Mesendoderm (in vitro differentiated cells): ENCODE results near the gene METRN.

Source experiments
- DNase-seq: peaks from one replicate; pipeline ENCODE4 v3.0.0; 2013
- H2AK5ac ChIP-seq: 2 replicates; pipeline ENCODE4 v1.6.1; 2013; ENCODE audit warnings: low read length, inconsistent platforms
- H2BK120ac ChIP-seq: 2 replicates; pipeline ENCODE4 v1.6.1; 2013; ENCODE audit warnings: low read depth, mild to moderate bottlenecking, low read length, moderate library complexity, mixed read lengths
- H2BK15ac ChIP-seq: replicated peaks from 2 replicates; pipeline ENCODE4 v1.6.1; 2013; ENCODE audit warnings: low read depth, mild to moderate bottlenecking, moderate library complexity
- H2BK5ac ChIP-seq: 2 replicates; pipeline ENCODE4 v1.6.1; 2013; ENCODE audit warnings: low read length, inconsistent platforms
- H3K18ac ChIP-seq: 2 replicates; pipeline ENCODE4 v1.6.1; 2013; ENCODE audit warnings: mild to moderate bottlenecking, low read length, mixed read lengths
- H3K23ac ChIP-seq: one replicate; pipeline ENCODE4 v1.6.1; 2013; ENCODE audit warnings: low read length
- H3K27ac ChIP-seq: 2 replicates; pipeline ENCODE4 v1.5.1; 2013; ENCODE audit warnings: low read depth, mild to moderate bottlenecking, inconsistent platforms, low read length, moderate library complexity
- H3K27me3 ChIP-seq: 2 replicates; pipeline ENCODE4 v1.6.1; 2013; ENCODE audit warnings: low read length, control low read depth, mild to moderate bottlenecking, inconsistent platforms; ENCODE audit not compliant: insufficient read depth, poor library complexity
- H3K36me3 ChIP-seq: 2 replicates; pipeline ENCODE4 v1.6.1; 2013; ENCODE audit warnings: low read length, inconsistent platforms; ENCODE audit not compliant: control insufficient read depth, insufficient read depth
- H3K4ac ChIP-seq: one replicate; pipeline ENCODE4 v1.6.1; 2013; ENCODE audit warnings: low read depth, mild to moderate bottlenecking, low read length, moderate library complexity
- H3K4me1 ChIP-seq: 2 replicates; pipeline ENCODE4 v1.6.1; 2013; ENCODE audit warnings: low read depth, low read length, inconsistent platforms; ENCODE audit not compliant: control insufficient read depth
- H3K4me2 ChIP-seq: 2 replicates; pipeline ENCODE4 v1.6.1; 2013; ENCODE audit warnings: low read length
- H3K4me3 ChIP-seq: 2 replicates; pipeline ENCODE4 v1.5.1; 2013; ENCODE audit warnings: mild to moderate bottlenecking, low read length
- H3K56ac ChIP-seq: one replicate; pipeline ENCODE4 v1.6.1; 2013; ENCODE audit warnings: low read length
- H3K79me1 ChIP-seq: 2 replicates; pipeline ENCODE4 v1.6.1; 2013; ENCODE audit warnings: low read length, inconsistent platforms
- H3K79me2 ChIP-seq: 2 replicates; pipeline ENCODE4 v1.6.1; 2013; ENCODE audit warnings: mild to moderate bottlenecking, low read length; ENCODE audit not compliant: control insufficient read depth, insufficient read depth
- H3K9ac ChIP-seq: 2 replicates; pipeline ENCODE4 v1.6.1; 2013; ENCODE audit warnings: low read length, inconsistent platforms
- H4K5ac ChIP-seq: one replicate; pipeline ENCODE4 v1.6.1; 2013; ENCODE audit warnings: low read length
- H4K8ac ChIP-seq: one replicate; pipeline ENCODE4 v1.6.1; 2013; ENCODE audit warnings: low read depth, mild to moderate bottlenecking, control low read depth, low read length, moderate library complexity
- WGBS: extraction: QIAGEN DNeasy Blood & Tissue Kit; methylation state at CpG from one replicate; pipeline ENCODE4 v1.1.7; 2013; ENCODE audit warnings: low lambda C conversion rate, missing lambda C conversion rate; ENCODE audit not compliant: insufficient coverage; ENCODE audit errors: extremely low coverage; 5-methylcytosine and 5-hydroxymethylcytosine counted together

The METRN gene

DNA sequence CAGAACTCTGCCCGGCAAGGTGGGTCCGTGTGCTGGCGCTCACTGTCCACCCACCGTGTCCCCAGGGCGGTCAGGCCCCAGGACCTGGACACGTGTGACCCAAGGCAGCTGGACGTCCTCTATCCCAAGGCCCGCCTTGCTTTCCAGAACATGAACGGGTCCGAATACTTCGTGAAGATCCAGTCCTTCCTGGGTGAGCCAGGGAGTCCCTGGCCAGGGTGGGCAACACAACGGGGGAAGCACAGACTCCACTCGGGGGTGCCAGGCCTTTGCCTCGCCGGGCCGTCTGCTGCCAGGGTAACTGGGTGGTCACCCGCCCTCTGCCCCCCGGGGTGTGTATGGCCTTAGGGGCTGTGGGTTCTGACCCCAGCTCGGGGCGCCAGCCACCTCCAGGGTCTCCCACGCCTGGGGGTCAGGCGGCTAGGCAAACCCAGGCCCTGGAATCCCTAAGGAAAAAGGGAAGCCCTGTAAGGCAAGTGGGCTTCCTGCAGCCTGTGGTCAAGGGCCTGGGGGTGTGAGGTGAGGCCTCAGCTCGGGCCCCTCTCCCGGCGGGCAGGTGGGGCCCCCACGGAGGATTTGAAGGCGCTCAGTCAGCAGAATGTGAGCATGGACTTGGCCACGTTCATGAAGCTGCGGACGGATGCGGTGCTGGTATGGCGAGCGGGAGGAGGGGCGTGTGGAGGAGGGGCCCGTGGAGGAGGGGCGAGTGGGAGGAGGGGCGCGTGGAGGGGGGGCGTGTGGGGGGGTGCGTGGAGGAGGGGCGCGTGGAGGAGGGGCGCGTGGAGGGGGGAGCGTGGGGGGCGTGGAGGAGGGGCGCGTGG is 52.1 kb downstream of the METRN start:
- H2BK5ac ChIP-seq = no peak overlapping the region
- no peak for DNase-seq
- H3K79me1 ChIP-seq = no peaks in the 10 kb centered on the region

DNA sequence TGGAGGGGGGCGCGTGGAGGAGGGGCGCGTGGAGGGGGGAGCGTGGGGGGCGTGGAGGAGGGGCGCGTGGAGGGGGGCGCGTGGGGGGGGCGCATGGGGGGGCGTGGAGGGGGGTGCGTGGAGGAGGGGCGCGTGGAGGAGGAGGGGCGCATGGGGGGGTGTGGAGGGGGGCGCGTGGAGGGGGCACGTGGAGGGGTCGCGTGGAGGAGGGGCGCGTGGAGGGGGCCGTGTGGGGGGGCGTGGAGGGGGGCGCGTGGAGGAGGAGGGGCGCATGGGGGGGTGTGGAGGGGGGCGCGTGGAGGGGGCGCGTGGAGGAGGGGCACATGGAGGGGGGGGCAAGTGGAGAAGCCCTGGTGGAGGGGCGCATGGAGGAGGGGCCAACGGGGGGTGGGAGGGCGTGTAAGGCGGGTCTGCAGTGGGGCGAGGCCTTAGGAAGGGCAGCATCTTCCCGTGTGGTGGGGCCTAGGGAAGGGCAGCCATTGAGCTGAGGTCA is 52.9 kb downstream of the METRN start:
- Histone ChIP-seq H2BK5ac (no peak overlapping the region), H3K9ac (no peak overlapping the region), H3K79me2 (no peaks in the 10 kb centered on the region), H3K18ac (no peak overlapping the region), H2AK5ac (no peak overlapping the region), H3K56ac (no peak overlapping the region), H3K36me3 (no peaks in the 10 kb centered on the region), H4K8ac (no peak overlapping the region), H3K4me3 (no peak overlapping the region), H3K23ac (no peak overlapping the region), H2BK15ac (no peak overlapping the region), H3K4me1 (no peaks in the 10 kb centered on the region), H3K4ac (no peak overlapping the region), H4K5ac (no peak overlapping the region), H2BK120ac (no peak overlapping the region), H3K27ac (no peak overlapping the region), H3K27me3 (no peaks in the 10 kb centered on the region), H3K4me2 (no peak overlapping the region), H3K79me1 (no peaks in the 10 kb centered on the region)
- no CpG with 5 or more reads among the region's 38 CpGs for WGBS
- DNase-seq = no peak

More for the DNA sequence above, 52.1 kb downstream of the METRN start:
- H2BK120ac ChIP-seq = no peak overlapping the region
- no CpG with 5 or more reads among the region's 48 CpGs for WGBS
- H2AK5ac ChIP-seq = no peak overlapping the region
- no peaks in the 10 kb centered on the region for H3K4me1 ChIP-seq
- H3K56ac ChIP-seq = no peak overlapping the region
- H3K27ac ChIP-seq = no peak overlapping the region
- no peak overlapping the region for H2BK15ac ChIP-seq
- H3K18ac ChIP-seq = no peak overlapping the region
- no peaks in the 10 kb centered on the region for H3K79me2 ChIP-seq
- H3K4ac ChIP-seq = no peak overlapping the region
- H3K4me3 ChIP-seq = no peak overlapping the region
- no peak overlapping the region for H4K8ac ChIP-seq
- no peaks in the 10 kb centered on the region for H3K27me3 ChIP-seq
- H3K36me3 ChIP-seq = no peaks in the 10 kb centered on the region
- H4K5ac ChIP-seq = no peak overlapping the region
- H3K9ac ChIP-seq = no peak overlapping the region
- no peak overlapping the region for H3K4me2 ChIP-seq
- H3K23ac ChIP-seq = no peak overlapping the region

DNA sequence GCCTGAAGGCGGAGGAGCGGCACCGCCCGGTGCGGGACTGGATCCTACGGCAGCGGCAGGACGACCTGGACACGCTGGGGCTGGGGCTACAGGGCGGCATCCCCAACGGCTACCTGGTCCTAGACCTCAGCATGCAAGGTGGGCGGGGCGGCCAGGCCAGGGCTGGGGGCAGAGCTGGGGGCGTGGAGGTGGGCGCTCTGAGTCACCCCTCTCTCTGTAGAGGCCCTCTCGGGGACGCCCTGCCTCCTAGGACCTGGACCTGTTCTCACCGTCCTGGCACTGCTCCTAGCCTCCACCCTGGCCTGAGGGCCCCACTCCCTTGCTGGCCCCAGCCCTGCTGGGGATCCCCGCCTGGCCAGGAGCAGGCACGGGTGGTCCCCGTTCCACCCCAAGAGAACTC is 53.5 kb downstream of the METRN start:
- no peak overlapping the region for H4K8ac ChIP-seq
- no peaks in the 10 kb centered on the region for H3K27me3 ChIP-seq
- no peak overlapping the region for H3K23ac ChIP-seq
- H3K18ac ChIP-seq = no peak overlapping the region
- no CpG with 5 or more reads among the region's 21 CpGs for WGBS
- H4K5ac ChIP-seq = no peak overlapping the region
- no peak overlapping the region for H3K56ac ChIP-seq
- no peak overlapping the region for H3K27ac ChIP-seq
- H3K4me2 ChIP-seq = no peak overlapping the region
- H3K36me3 ChIP-seq = no peaks in the 10 kb centered on the region
- H3K4me3 ChIP-seq = no peak overlapping the region
- no peak overlapping the region for H3K9ac ChIP-seq
- H3K4ac ChIP-seq = no peak overlapping the region
- H2BK15ac ChIP-seq = no peak overlapping the region
- H2AK5ac ChIP-seq = no peak overlapping the region
- no peak for DNase-seq
- no peaks in the 10 kb centered on the region for H3K79me1 ChIP-seq
- H3K79me2 ChIP-seq = no peaks in the 10 kb centered on the region
- H2BK5ac ChIP-seq = no peak overlapping the region
- no peaks in the 10 kb centered on the region for H3K4me1 ChIP-seq
- H2BK120ac ChIP-seq = no peak overlapping the region
